NCI-H2171 treated with DMSO at 0.1 percent for 48 hours (cell line): ENCODE measurements around the gene ATXN10.
"Not testable (repeated sequence)": the region's sequence is repeated elsewhere in the genome, so short reads cannot be mapped to it uniquely, and the experiment has no call there.

Experiments used
- DNase-seq: peaks from one replicate; lab custom pipeline; 2025; lab: John Stamatoyannopoulos, UW

The ATXN10 gene

DNA sequence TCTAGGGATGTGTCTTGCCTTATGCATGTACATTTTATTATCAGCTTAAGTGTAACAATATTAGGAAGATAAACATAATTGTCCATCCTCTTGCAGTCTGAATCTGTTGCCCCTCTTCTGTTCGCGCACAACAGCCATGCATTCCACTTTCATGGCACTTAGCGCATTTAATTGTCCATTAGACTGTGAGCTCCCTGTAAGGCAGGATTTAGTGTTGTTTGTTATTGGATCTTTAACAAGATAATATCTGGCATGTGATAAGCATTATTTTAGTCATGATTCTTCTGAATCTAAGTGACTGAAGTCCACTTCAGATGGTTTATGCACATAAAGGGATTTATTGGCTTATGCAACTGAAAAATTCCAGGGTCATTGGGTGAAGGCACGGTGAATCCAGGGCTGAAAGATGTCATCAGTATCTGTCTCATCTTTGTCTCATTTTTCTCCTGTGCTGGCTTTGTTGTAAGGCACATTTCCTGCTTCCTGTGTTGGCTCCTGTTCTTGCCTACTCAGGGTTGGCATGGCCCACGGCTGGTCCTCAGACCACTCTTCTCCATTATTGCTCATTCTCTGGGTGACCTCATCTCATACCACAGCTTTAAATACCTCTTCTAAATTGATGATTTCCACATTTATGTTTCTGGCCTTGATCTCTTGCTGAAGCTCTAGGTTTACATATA, 37.6 kb downstream of the ATXN10 start:
- DNase-seq, result no peak

DNA sequence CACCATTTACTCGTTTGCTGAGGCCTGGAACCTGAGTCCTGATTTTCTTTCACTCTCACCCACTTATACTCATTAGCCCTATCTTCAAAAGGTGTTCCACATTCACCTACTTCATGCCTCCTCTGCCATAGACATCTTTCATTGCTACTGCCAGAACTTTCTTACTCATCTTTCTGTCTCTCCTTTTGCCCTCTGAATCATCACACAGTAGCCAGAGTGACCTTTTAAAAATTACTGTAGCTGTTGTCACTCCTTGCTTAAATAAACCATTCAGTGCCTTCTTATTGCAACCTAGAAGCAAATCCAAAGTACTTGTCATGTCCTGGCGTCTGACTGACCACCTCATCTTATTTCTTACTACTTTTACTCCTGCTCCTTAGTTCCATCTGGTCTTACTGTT, 38.2 kb downstream of the ATXN10 start:
- no peak for DNase-seq

DNA sequence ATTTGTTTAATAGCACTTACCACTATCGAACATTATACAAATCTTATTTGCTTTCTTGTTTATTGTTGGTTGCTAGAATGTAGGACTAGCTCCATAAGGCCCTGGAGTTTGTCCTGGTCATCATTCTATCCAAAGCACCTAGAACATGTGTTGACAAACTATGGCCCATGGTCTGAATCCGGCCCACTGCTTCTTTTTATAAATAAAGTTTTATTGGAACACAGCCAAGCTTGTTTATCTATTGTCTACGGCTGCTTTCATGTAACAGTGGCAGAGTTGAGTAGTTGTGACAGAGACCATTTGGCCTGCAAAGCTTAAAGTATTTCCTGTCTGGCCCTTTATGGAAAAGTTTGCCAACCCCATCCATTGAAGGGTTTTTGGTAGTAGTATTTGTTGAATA, 38.8 kb downstream of the ATXN10 start:
- DNase-seq, result no peak

DNA sequence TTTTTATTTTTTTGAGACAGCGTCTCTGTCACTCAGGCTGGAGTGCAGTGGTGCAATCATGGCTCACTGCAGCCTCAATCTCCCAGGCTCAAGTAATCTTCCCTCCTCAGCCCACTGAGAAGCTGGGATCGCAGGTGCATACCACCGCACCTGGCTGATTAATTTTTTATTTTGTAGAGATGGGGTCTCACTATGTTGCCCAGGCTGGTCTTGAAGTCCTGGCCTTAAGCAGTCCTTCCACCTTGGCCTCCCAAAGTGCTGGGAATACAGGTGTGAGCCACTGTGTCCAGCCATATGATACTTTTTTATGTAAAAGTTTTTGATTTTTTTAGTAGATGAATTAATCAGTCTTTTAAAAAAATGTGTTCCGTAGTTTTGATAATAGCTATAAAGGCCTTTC, 42.8 kb downstream of the ATXN10 start:
- not testable (repeated sequence) for DNase-seq

DNA sequence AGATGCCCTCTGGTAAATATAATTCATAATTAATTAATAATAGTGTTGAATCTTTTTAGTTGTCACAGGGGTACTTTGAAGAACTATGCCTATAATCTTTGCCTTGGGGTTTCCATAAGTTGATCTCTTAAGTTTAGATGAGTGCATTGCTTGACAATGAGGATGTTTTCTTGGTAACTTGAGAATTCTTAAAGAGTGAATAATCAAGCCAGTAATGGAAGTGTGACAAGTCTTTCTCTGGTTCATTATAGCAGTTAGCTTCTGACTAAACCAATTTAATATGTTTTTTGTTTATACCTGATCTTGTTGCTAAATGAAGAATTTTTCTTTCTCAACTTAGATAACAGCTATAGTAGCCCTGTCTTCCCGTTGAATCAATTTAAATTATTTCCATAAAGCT, 46.2 kb downstream of the ATXN10 start:
- DNase-seq, result no peak

DNA sequence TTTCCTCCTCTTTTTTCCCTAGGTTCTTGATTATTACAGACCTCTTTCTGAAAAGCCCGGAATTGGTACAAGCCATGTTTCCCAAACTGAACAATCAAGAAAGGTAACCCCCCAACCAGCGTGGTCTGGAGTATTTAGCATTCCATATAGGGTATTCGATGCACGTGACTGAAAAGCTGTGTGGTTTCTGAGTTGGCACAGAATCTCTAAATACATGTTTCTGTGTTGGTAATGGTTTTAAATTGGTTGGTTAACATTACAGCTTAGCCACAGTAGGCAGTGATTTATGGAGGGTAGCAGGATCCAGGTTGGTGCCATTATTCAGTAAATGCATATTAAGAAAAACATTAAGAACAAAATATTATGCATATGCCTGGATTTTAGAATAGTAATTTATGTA, 46.8 kb downstream of the ATXN10 start:
- no peak for DNase-seq

DNA sequence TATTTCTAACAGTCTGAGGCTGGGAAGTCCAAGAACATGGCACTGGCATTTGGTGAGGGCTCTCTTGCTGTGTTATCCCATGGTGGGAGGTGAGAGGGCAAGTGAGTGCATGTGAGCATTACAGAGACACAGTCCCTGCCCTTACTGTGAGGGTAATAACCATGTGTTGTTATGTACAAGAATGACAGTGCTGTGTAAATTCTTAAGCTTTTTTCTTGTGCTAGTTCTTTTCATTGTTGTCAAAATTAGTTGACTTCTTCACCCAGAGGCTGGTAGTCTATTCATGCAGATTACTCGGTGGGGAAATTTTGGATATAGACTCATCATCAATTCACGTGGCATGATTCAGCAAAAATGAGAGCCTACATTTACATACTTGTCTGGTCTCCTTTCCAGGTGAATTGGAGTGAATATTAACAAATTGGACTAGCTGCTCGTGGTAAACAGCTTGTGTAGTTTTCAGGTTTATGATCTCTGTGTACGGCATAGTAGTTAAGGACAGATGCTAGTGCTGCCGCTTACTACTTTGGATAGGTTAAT, 49.3 kb downstream of the ATXN10 start:
- no peak for DNase-seq

DNA sequence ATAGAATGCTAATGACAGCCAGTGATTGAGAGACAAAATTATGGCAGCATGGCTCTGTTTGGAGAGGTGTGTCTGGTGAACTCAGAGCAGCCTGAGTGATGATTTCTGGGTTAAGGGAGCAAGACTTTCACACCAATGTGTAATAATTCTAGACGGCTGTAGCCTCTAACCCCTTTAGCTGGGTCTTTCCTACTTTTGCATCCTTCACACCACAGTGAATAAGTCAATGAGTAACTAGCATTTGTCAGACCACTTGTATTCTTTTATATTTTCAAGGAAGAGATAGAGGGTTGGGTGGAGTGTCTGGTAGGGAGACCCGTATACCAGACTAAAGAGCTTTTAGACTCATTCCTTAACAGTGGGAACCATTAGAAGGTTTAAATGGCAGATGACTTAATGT, 50.4 kb downstream of the ATXN10 start:
- no peak for DNase-seq

DNA sequence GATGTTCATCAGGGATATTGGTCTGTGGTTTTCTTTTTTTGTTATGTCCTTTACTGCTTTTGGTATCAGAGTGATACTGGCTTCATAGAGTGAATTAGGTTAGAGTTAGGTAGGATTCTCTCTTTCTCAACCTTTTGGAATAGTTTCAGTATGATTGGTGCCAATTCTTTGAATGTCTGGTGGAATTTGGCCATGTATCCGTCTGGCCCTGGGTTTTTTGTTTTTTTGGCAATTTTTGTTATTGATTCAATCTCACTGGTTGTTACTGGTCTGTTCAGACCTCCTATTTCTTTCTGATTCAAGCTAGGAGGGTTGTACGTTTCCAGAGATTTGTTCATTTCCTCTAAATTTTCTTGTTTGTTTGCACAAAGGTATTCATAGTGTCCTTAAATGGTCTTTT, 54.4 kb downstream of the ATXN10 start:
- no peak for DNase-seq

DNA sequence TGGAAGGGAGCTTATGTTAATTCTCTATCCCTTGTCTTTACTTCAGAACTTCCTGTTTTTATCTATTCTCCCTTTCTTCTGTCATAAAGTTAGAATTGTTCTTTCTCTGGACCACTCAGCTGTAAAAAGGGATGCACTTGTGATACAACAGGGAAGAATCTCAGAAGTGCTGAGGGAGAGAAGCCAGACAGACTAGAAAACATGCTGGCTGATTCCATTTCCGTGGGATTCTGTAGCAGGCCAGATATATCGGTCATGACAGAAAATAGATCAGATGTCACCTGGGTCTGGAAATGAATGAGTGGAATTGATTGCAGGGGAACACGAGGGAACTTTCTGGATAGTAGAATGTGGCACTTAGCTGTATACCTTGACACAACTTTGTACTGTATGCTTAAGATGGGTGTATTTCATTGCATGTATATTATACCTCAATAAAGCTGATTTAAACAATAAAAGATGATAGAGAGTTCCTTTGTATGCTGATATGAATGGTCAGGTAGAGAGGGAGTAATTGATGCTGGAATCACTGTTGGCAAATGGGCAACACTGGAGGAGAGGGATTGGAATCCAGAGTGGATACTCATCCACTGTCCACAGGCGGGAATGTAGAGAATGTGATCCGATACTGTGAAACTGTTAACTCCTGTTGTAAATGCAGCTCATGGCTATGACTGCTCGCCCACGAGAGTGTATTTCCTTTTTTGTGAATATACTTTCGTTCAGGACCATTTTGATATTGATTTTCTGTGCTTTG, 59.6 kb downstream of the ATXN10 start:
- DNase-seq, result no peak

DNA sequence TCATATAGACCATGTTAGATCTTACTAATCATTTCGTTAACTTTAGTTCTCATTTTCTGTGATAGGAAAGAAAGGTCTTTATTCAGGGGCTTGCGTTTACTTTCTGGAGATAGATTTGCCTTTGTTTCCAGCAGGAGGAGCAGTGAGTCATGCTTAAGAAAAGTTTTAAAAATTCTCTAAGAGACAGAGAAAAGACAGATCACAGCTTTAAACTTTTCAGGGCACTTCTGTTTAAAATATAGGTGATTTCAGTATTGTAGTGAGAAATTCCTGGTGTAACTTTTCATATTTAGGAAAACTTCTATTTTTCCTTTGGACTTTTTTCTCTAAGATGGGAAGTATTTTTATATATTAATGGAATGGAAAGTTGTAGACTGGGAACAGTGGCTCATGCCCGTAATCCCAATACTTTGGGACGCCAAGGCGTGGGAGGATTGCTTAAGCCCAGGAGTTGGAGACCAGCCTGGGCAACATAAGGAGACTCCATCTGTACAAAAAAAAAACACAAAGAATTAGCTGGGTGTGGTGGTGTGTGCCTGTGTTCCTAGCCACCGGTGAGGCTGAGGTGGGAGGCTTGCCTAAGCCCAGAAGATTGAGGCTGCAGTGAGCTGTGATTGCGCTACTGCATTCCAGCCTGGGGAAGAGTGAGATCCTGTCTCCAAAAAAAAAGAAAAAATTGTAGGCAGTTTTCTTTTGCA, 60.3 kb downstream of the ATXN10 start:
- no peak for DNase-seq

DNA sequence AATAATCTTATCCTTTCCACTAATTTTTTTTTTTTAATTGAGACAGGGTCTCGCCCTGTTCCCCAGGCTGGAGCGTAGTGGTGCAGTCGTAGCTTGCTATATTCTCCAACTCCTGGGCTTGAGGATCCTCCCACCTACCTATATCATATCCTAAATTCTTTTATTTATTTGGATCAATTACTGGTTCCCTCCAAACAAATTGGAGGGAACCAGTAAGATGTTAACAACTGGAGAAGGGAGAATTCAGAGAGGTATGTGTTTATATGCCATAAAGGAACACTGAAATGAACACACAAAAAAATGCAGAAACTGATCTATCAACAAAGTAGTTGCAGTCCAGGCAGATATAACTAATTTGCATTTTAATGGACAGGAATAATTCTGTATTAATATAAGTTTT, 63.6 kb downstream of the ATXN10 start:
- DNase-seq, result no peak

DNA sequence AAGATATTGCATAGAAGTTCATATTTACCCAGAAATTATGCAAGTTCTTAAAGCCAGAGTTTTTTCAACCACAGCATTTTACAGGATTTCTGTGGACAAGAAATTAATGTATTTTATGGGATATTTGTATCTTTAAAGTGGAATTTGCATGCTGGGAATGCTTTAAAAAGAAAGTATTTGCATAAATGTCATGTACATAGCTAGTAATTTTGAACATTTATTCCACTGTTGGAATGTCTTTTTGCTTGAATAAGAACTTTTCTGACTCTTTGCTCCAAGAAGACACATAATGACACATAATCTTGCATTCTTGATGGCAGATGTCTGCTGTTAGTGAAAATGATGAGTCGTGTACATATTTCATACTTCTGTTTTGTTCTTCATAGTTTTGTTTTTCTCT, 66.6 kb downstream of the ATXN10 start:
- no peak for DNase-seq

DNA sequence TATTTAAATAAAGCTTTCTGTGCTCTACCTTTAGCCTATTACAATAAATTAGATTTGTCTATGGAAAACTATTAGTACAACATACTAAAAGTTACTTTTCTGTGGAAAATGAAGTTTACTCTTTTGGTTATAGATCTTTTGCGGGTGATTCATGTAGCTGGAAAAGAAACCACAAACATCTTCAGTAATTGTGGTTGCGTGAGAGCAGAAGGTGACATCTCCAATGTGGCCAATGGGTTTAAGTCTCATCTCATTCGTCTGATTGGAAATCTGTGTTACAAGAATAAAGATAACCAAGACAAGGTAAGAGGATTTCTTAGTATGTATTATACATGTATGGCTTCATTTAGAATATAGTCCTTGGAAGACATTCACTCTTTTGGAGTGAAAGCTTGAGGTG, 68.6 kb downstream of the ATXN10 start:
- no peak for DNase-seq

DNA sequence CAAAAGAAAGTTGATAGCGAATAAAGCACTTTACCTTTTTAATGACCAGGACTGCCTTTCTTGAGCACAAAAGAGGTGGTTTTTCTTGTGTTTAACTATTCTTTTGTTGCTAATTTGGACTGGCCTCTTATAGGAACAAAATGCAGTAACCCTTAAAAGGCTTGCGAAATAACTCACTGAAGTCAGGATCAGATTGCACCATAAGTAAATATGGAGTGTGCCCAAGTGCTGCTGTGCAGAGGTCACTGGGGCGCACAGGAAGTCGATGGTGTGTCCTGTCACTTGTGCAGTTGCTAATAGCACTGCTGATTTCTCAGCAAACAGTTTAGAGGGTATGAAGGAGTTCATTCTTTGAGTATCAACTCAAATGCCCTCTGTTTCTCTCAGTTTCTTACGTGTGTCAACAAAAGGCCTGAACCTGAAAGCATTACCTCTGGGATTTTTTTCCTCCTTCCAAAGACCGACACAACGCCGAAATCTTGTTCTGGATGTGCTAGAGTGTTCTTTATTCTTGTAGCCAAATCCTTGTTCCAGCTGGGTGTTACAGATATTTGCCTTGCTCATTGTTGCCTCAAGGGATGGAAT, 71.3 kb downstream of the ATXN10 start:
- DNase-seq, result no peak

DNA sequence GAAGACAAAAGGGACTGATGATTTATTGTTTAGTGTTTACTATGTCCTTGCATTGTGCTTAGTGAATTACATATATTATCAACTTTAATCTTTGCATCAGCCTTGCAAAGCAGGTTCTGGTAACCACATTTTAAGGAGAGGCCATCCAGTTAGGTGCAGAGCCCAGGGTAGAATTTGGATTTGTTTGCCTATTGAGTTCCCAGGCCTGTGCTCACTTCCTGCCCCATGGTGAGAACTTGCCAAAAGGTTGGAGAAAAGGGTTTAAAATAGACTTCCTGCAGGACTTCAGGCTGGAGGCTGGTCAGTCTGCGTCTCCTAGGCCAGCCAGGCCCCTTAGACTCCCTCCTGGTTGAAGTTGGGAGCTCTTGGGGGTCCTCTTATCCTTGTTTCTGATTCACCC, 72.1 kb downstream of the ATXN10 start:
- DNase-seq, result no peak

DNA sequence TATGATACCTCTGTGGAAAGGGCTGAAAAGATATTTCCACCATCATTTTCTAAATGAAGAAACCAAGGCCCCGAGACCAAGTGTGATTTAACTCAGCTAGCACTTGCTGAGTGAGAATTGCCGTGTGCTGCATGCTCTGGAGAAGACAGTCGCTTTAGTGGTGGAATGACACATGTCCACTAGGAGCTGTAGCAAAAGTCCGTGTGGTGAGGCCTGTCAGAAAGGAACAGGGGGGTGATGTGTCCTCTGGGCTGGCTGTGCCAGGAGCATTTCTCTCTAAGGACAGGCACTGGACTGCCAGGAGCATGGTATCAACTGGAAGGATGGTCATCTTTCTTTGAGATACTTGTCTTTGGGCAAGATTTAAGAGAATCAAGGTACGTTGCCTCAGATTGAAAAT, 72.8 kb downstream of the ATXN10 start:
- DNase-seq, result no peak

DNA sequence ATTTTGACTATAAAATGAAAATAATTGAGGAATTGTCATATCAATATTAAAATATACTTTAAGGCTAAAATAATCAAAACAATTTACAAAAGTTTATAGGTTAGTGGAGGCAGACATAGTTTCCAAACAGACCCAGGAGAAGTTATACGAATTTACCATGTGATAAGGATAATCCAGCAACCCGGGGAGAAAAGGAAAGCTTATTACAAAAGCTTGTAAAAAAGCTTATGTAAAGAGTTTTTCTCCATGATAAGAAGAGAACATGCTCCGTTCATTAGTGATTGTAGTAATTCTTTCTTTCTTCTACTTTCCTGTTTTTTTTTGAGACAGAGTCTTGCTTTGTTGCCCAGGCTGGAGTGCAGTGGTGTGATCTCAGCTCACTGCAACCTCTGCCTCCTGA, 79.0 kb downstream of the ATXN10 start:
- no peak for DNase-seq

DNA sequence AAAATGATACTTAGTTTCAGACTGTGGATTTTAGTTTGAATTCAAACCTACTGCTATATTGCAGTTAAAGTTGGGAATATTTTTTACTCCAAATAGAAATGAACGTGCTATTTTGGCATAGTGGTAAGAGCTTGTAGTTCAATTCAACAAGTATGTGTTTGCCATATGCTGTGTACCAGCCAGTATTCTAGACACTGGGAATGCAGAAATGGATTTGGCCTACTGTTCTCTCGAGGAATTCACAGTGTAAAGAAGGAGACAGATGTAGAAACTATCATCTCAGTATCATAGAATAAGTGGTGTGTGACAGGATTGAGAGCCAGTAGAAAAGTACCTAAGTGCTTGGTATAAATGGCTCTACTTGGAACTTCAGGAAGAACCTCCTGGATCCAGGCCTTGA, 80.4 kb downstream of the ATXN10 start:
- no peak for DNase-seq

DNA sequence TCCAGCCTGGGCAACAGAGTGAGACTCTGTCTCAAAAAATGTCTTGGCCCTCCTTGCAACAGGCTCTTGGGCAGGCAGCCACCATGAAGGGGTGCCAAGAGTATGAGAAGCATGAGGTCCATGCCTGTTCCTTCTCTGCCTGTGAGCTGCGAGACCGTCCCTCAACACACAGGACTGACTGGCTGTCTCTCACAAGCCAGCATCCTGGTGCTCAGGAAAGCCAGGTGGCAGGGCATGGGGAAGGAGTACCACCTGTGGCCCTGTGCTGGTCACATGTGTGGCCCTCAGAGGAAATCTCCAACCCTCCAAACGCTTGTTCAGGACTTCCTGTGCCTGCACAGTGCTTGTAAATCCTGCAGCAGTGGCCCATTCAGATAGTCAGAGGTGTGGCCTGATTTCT, 83.2 kb downstream of the ATXN10 start:
- no peak for DNase-seq

DNA sequence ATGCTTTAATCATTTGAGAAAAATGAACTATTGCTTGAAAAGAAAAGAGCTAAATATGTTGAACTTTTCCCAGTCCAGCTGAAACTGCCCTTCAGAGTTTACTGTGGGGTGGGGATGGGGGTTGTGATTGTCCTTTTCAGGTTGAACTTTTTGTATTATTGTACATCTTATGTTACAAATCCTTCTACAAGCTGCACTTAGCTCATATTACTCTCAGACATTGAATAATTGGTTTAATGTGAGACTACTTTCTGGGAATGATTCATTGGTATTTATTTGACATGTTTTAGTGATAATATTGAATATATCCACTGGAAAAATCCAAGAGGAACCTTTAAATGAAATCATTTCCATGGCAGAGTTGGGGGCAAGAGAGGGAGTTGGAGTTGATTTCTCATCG, 84.9 kb downstream of the ATXN10 start:
- no peak for DNase-seq

DNA sequence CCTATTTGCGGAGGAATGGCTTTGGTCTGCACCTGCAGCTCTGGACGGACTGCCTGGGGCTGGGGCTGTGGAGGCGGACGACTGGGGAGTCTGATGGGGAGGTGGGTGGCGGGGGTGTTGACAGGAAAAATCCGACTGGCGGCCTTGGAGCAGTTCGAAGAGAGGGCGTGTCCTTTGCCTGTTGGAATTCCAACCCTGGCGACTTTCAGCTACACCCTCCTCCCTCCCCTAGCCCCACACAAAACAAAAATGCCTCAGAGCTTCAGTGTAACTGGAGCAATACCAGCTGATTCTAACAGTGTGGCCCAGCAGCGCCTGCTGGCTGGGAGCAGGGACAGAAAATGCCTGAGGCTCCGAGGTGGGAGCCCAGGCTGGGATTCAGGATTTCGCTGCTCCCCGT, 85.4 kb downstream of the ATXN10 start:
- DNase-seq, result no peak

DNA sequence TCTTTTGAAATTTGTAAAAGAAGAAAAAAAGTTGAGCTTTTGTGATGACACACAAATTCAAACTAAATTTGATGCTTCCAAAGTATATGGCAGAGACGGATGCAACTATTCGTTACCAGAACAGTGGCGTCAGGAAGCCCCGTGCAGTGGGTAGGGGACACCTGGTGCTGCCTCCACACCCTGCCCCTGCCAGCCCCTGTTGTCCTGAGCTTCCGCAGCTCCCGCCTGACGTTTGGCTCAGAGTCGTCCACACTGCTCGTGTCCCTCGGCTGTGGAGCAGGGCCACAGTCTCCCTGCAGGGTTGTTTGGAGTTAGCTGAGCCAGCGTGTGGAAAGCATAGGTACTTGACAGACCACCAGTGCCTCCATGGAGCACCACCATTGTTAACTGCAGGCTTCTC, 86.3 kb downstream of the ATXN10 start:
- no peak for DNase-seq
